ENCODE measurements around the gene ZNF385D.
A peak's percentile ranks its signal among the peaks of the same experiment; 100 is the strongest.

Gene ZNF385D

GRCh38 chr3:21587894-21588293 lies 163.1 kb downstream of the ZNF385D start:
- no peak overlapping the region for H3K4me3 ChIP-seq (ENCODE audit: low read depth, low read length)
- DNase-seq (ENCODE audit: low read depth) = no peak
- TF ChIP-seq, protein P1, sequence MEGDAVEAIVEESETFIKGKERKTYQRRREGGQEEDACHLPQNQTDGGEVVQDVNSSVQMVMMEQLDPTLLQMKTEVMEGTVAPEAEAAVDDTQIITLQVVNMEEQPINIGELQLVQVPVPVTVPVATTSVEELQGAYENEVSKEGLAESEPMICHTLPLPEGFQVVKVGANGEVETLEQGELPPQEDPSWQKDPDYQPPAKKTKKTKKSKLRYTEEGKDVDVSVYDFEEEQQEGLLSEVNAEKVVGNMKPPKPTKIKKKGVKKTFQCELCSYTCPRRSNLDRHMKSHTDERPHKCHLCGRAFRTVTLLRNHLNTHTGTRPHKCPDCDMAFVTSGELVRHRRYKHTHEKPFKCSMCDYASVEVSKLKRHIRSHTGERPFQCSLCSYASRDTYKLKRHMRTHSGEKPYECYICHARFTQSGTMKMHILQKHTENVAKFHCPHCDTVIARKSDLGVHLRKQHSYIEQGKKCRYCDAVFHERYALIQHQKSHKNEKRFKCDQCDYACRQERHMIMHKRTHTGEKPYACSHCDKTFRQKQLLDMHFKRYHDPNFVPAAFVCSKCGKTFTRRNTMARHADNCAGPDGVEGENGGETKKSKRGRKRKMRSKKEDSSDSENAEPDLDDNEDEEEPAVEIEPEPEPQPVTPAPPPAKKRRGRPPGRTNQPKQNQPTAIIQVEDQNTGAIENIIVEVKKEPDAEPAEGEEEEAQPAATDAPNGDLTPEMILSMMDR (IDR thresholded peaks at IDR 0.05; ENCODE audit: low read depth, low read length) = no peak

DNA sequence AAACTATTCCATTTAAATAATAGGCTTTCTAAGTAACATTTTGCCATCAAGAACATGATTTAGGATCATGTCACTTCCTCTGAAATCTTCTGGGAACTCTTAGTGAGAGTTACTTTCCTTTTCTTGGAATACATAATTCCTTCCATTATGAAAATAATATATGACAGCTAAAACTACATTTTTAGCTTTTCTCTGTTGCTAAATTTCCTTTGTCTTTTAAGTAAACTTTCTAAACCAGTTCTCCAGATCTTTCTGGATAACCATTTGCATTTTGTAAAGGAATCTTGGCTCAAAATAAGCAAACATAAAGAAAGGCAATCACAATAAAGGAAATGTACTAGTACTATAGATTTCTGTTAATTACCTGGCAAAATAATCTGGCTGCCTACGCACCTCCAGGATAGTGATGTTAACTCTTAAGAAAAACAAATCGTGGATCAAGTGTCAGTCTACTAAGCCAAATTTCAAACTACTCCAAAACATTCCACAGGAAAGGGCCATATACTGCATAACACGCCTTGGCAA lies 165.7 kb downstream of the ZNF385D start:
- DNase-seq (ENCODE audit: low read depth) = no peak
- H3K4me3 ChIP-seq (ENCODE audit: low read depth, low read length) = no peak overlapping the region
- TF ChIP-seq, protein P1 (IDR thresholded peaks at IDR 0.05; ENCODE audit: low read depth, low read length) = no peak
- TF ChIP-seq, protein P2, sequence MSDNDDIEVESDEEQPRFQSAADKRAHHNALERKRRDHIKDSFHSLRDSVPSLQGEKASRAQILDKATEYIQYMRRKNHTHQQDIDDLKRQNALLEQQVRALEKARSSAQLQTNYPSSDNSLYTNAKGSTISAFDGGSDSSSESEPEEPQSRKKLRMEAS (IDR thresholded peaks at IDR 0.05; ENCODE audit: low read depth, low read length) = no peak
- TF ChIP-seq POLR2A (IDR thresholded peaks at IDR 0.05; ENCODE audit: extremely low read depth, insufficient read length) (no peak), MYC (IDR thresholded peaks at IDR 0.05; ENCODE audit: low read depth, low read length) (no peak)

DNA sequence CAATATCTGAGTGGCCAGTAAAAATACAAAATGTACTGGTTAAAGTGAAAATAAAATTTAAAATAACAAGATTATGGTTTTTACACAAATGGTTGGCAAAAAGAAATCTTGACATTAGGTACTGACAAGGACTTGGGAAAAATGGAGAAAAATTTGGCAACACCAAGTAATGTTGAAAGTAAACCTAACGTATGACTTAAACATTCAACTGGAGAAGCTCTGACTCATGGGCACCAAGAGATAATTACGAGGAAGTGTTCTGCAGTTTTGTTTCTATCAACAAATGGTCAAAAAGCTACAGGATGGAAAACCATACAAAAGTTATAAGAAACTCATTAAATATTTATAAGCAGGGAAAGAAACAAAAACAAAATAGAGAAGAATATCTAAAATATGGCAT lies 177.7 kb downstream of the ZNF385D start:
- no peak for TF ChIP-seq POLR2A (IDR thresholded peaks at IDR 0.05; ENCODE audit: extremely low read depth, insufficient read length)
- no peak for TF ChIP-seq MYC (IDR thresholded peaks at IDR 0.05; ENCODE audit: low read depth, low read length)
- TF ChIP-seq, protein P1 (IDR thresholded peaks at IDR 0.05; ENCODE audit: low read depth, low read length) = no peak
- TF ChIP-seq, protein P2 (IDR thresholded peaks at IDR 0.05; ENCODE audit: low read depth, low read length) = no peak
- peak; percentile 48 for DNase-seq (ENCODE audit: low read depth)
- H3K4me3 ChIP-seq (ENCODE audit: low read depth, low read length) = no peak overlapping the region

DNA sequence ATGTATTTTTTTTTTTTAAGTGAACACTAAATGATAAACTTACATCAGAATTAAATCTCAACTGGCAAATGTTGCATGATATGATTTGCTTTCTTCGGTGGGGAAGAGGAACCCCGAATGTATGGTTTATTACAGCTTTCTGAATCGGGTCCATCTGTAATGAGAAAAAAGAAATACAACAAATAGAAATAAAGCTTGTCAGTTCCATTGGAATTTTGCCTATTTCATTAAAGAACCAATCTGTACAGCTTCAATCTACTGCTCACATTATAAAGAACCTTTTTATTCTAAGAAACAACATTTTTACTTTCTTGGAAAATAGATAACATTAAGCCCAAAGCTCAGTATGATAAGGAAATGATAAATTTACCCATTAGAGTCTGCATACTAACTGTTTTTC lies 186.5 kb downstream of the ZNF385D start:
- no peak for TF ChIP-seq MYC (IDR thresholded peaks at IDR 0.05; ENCODE audit: low read depth, low read length)
- TF ChIP-seq, protein P2 (IDR thresholded peaks at IDR 0.05; ENCODE audit: low read depth, low read length) = no peak
- TF ChIP-seq POLR2A (IDR thresholded peaks at IDR 0.05; ENCODE audit: extremely low read depth, insufficient read length) = no peak
- TF ChIP-seq, protein P1 (IDR thresholded peaks at IDR 0.05; ENCODE audit: low read depth, low read length) = no peak
- no peak for DNase-seq (ENCODE audit: low read depth)
- H3K4me3 ChIP-seq (ENCODE audit: low read depth, low read length) = no peak overlapping the region

GRCh38 chr3:21562243-21562642 lies 188.8 kb downstream of the ZNF385D start:
- TF ChIP-seq MYC (IDR thresholded peaks at IDR 0.05; ENCODE audit: low read depth, low read length) = no peak
- TF ChIP-seq, protein P1 (IDR thresholded peaks at IDR 0.05; ENCODE audit: low read depth, low read length) = no peak
- DNase-seq (ENCODE audit: low read depth) = no peak
- no peak overlapping the region for H3K4me3 ChIP-seq (ENCODE audit: low read depth, low read length)

DNA sequence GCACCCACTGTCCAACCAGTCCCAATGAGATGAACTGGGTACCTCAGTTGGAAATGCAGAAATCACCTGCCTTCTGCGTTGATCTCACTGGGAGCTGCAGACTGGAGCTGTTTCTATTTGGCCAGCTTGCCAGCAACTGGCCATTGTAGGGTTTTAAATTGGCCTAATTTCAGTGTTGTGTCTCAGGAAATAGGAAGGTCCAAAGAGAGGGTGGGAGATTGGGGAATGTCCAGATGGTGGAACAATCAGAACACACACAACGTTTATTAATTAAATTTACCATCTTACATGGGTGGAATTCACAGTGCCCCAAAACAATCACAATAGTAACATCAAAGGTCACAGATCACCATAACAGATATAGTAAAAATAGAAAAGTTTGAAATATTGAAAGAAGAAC lies 189.5 kb downstream of the ZNF385D start:
- DNase-seq (ENCODE audit: low read depth) = no peak
- no peak overlapping the region for H3K4me3 ChIP-seq (ENCODE audit: low read depth, low read length)
- TF ChIP-seq POLR2A (IDR thresholded peaks at IDR 0.05; ENCODE audit: extremely low read depth, insufficient read length) (no peak), MYC (IDR thresholded peaks at IDR 0.05; ENCODE audit: low read depth, low read length) (no peak)
- TF ChIP-seq, protein P1 (IDR thresholded peaks at IDR 0.05; ENCODE audit: low read depth, low read length) = no peak
- TF ChIP-seq, protein P2 (IDR thresholded peaks at IDR 0.05; ENCODE audit: low read depth, low read length) = no peak

Data from NB4 (cell line).